ENCODE data around the gene FBXW2.

FBXW2 gene, protein sequence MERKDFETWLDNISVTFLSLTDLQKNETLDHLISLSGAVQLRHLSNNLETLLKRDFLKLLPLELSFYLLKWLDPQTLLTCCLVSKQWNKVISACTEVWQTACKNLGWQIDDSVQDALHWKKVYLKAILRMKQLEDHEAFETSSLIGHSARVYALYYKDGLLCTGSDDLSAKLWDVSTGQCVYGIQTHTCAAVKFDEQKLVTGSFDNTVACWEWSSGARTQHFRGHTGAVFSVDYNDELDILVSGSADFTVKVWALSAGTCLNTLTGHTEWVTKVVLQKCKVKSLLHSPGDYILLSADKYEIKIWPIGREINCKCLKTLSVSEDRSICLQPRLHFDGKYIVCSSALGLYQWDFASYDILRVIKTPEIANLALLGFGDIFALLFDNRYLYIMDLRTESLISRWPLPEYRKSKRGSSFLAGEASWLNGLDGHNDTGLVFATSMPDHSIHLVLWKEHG

DNA sequence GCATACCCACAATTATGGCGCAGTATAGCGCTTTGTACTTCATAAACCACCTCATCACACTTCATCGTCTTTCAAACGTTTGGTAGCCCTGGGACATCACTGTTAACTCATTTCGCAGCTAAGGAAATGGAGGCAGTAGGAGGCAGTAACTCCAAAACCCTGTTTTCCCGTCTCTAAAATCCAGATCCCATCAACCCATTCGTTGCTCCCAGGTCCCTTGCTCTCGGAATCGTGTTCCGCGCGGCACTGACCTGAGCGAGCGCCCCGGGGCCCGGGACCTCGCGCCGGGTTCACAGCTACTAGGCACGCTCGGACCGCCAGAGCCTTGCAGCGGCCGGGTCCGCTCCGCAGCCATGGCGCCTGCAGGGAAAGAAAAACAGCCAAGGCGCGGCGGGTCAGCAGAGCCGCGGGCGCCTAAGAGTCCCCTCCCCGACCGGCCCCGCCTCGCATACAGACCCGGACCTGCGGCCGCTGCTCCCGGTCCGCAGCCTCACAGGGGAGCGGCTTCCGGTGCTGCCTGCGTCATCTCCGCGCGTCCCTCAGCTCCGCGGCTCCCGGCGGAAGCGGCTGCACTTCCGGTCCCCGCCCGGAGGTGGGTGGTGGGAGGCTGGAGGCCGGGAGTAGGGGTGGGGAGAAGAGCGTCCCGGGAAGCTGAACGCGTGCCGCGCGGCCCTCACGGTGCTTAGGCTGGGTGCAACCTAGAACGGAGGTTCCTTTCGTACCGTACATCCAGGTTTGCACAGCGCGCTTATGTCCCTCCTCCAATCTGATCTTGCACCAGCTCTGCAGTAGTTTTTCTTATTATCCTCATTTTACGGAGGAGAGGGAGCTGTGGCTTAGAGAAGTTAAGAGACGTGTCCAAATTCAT, at the start of gene FBXW2:
Gene FBXW2, minus strand, starts transcription at position 519 of the 868 bp plus-strand sequence. CDS start 5,158 bp downstream, outside the sequence.
- H3K27ac ChIP-seq = peak within 1 kb of the TSS; percentile 88
- TF ChIP-seq, protein P1, sequence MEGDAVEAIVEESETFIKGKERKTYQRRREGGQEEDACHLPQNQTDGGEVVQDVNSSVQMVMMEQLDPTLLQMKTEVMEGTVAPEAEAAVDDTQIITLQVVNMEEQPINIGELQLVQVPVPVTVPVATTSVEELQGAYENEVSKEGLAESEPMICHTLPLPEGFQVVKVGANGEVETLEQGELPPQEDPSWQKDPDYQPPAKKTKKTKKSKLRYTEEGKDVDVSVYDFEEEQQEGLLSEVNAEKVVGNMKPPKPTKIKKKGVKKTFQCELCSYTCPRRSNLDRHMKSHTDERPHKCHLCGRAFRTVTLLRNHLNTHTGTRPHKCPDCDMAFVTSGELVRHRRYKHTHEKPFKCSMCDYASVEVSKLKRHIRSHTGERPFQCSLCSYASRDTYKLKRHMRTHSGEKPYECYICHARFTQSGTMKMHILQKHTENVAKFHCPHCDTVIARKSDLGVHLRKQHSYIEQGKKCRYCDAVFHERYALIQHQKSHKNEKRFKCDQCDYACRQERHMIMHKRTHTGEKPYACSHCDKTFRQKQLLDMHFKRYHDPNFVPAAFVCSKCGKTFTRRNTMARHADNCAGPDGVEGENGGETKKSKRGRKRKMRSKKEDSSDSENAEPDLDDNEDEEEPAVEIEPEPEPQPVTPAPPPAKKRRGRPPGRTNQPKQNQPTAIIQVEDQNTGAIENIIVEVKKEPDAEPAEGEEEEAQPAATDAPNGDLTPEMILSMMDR (IDR thresholded peaks at IDR 0.05) = no peak
- TF ChIP-seq ZFX (IDR thresholded peaks at IDR 0.05; ENCODE audit: borderline replicate concordance) = no peak

DNA sequence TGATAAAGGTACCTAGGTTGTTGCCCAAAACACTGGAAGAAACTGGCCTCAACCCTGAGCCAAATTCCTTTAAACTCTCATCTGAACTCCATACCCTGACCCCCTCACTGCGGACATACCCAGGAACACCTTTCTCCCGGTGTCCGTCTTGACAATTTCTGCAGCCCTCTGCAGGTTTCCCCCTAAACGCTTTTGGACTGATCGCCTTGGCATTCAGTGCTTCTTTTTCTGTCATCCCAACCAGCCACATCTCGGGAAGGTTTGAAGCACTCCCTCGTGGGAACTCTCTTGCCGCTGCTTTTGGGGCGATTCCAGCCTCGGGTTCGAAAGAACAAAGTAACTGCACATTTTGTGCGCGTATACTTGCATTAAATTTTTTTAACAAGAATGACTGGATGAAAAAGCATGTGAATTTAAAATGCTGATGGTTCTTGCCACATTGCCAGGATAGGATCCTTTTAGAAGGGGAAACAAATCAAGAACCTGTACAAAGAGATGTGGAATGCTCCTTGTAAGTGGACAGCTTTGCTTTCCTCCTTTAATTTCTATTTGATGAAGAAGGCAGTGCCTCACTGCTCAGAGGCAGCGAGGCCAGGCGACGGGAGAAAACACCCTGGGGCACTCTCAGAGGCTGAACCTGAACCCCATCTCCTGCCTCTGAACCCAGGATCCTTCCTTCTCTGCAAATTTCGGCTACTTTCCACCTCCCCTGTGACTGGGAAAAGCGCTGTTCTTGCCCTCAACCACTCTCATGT, 48.9 kb upstream of the FBXW2 start:
- H3K27ac ChIP-seq = peak overlapping the region; percentile 91
- no peak for TF ChIP-seq ZFX (IDR thresholded peaks at IDR 0.05; ENCODE audit: borderline replicate concordance)
- TF ChIP-seq, protein P1 (IDR thresholded peaks at IDR 0.05) = no peak

DNA sequence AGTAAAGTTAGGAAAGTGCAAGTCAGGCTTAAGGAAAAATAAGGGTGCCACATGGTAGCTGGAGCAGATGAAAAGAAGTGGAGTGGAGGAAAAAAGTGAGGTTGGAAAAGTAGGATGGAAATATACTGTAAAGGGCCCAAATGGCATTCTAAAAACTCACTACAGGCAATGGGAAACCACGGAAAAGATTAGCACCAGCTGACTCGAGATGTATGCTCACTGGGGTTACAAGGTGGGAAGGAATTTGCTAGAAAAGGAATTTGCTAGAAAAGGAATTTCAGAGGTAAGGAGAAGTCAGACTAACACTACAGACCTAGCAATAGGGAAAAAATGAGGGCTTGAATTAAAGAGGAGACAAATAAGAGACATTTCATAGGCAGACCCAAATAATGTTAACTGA, 45.9 kb upstream of the FBXW2 start:
- H3K27ac ChIP-seq = no peak overlapping the region
- TF ChIP-seq ZFX (IDR thresholded peaks at IDR 0.05; ENCODE audit: borderline replicate concordance) = no peak
- TF ChIP-seq, protein P1 (IDR thresholded peaks at IDR 0.05) = no peak

DNA sequence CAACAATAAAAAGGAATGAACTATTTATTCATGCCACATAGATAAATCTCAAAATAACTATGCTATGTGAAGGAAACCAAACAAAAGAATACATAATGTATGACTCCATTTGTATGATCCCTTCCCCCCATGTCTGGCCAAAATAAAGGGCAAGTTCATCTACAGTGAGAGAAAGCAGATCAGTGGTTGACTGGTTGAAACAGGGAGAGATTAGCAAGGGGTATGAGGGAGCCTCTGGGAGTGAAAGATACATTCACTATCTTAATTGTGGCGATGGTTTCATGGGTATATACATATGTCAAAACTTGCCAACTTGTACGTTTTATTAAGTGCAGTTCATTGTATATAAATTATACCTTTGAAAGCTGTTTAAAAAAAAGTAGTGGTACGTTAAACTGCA, 44.7 kb upstream of the FBXW2 start:
- TF ChIP-seq, protein P1 (IDR thresholded peaks at IDR 0.05) = no peak
- TF ChIP-seq ZFX (IDR thresholded peaks at IDR 0.05; ENCODE audit: borderline replicate concordance) = no peak
- H3K27ac ChIP-seq = no peak overlapping the region

DNA sequence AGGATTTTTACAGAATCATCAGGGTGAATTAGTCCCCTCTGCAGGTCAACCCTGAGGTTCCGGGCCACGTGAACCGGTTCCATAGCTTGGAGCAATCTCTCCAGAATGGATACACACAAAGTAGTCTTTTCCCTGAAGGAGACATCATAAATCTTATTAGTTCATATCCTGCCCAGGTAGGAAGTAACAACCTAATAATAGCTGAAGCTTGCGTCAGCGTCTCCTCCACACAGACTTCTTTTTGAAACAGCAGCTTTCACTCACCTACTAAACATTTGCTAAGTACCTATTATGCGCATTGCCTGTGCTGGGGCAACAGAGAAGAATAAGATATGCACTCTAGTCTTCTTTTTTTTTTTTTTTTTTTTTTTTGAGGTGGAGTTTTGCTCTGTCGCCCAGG, 40.1 kb upstream of the FBXW2 start:
- H3K27ac ChIP-seq = peak overlapping the region; percentile 57

DNA sequence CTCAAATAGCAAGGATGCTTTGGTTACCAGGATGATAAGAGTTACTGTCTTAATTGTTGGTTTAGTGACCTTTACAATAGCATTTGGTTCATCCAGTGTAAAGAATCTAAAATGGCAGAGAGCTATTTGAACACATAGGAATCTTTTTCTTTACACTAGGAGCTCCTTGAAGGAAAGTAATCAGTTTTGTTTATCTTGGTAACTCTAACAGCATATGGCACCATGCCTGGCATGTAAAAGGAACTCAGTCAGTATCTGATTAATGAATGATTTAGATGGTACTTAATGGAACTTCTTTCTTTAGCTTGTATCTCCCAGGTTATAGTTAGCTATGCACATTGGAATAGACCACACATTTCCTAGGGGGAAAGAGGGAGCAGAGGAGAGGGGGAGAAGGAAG, 39.6 kb upstream of the FBXW2 start:
- H3K27ac ChIP-seq = peak overlapping the region; percentile 57
- TF ChIP-seq, protein P1 (IDR thresholded peaks at IDR 0.05) = no peak
- TF ChIP-seq ZFX (IDR thresholded peaks at IDR 0.05; ENCODE audit: borderline replicate concordance) = no peak

More for the DNA sequence above, 40.1 kb upstream of the FBXW2 start:
- TF ChIP-seq ZFX (IDR thresholded peaks at IDR 0.05; ENCODE audit: borderline replicate concordance) = no peak
- TF ChIP-seq, protein P1 (IDR thresholded peaks at IDR 0.05) = no peak

All from 22Rv1 (cell line).